Activated CD8-positive, alpha-beta memory T cell treated with anti-CD3 and anti-CD28 coated beads, Interleukin-2, amount 50 U/mL, for 1 hour (primary cell): ENCODE data around the gene JOSD2.

Experiments
- DNase-seq: peaks from one replicate; pipeline ENCODE4 v3.0.0-alpha.2; 2020; ENCODE audit errors: extremely low read depth

Gene JOSD2

DNA sequence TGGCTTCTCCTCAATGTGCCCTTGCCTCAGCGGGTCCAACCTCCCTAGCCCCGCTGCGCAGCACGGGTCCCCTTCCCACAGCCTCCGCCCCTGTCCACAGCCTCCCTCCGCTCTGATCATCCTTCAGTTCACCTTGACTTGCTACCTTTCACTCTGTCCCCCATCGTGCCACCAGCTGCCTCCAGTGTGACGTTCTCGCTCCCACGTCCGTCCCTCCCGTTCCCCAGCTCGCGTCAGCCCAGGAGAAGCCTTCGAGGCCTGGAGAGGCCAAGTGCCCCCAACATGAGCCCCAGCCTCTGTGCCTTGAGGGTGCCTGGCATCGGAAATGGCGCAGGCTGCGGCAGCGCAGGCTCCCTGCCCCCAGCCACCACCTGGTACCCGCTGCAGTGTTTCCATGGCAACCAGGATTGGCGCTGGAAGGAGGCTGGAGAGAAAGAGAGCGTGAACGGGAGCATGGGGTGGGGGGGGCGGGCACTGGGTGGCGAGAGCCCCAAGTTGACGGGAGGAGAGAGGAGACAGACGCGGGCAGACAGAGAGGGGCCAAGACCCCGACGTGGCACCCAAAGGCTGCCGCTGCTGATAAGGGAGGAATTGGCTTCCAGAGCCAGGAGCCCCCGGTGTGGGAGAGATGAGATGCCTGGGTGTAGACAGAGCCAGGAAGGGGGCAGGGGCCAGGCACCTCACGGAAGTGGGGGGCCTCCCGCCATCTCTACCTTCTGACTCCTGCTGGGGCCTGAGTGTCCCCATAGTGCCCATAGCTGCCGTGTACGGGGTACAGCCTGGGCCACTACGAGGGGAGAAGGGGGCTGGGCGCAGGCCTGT is 3.6 kb upstream of the JOSD2 start:
- no peak for DNase-seq

DNA sequence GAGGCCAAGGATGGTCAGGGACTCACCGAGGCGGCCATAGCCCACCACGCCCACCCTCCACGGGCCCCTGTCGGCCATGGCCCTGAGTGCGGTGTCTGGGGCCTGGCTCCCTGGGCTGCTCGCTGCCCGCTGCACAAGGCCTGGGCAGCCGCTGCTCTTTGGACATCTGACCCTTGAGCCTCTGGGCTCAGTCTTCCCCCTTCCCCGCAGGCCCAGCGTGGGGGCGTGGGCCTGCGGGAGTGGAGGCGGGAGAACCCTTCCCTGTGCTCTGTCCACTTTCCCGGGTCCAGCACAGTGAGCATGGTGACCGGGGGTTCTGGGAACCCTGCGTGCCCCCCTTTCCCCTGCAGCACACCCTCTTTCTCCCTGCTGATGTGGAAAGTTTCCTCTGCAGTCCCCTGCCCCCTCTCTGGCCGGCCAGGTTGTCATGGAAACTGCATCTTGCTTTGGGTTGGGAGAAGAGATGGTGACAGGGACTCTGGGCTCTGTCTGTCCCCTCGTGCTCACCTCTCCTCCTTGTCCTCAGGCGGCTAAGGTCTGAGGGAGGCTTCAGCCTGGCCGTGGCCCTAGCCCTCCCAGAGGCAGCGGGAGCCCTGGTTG is 2.9 kb upstream of the JOSD2 start, which contains the start of gene ASPDH:
TSS of gene ASPDH (minus strand) at position 168 of the 600 bp plus-strand sequence. CDS start at position 78, 90 bp downstream.
- DNase-seq, result no peak

DNA sequence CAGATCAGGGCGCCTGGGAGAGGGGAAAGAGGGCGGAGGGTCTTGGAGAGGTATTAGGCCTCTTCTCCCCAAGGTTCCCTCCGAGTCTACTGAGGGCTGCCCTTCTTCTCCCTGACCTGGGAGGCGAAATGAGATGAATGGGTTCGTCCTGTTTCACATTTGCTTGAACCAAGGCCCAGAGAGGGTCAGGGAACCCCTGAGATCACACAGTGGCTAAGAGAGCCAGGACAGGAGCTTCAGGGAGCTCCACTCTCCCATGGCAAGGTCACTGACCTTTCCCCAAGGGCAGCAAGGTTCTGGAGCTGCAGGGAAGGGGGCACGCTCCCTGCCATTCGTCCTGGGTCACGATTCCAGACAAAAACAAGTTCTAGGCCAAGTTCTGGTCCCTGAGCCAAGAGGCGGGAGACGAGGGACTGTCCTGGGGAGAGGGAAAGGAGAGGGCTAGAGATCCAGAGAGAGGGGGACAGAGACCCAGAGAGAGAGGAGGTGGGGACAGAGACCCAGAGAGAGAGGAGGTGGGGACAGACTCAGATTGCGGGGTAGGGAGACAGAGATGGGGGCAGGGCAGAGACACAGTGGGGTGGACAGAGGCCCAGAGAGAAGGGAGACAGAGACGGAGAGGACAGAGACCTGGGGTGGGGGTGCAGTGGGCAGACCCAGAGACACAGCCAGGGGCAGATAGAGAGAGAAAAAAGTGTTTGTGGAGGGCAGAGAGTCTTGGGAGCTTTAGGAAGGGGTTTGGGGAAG is 2.2 kb upstream of the JOSD2 start:
- DNase-seq, result no peak

DNA sequence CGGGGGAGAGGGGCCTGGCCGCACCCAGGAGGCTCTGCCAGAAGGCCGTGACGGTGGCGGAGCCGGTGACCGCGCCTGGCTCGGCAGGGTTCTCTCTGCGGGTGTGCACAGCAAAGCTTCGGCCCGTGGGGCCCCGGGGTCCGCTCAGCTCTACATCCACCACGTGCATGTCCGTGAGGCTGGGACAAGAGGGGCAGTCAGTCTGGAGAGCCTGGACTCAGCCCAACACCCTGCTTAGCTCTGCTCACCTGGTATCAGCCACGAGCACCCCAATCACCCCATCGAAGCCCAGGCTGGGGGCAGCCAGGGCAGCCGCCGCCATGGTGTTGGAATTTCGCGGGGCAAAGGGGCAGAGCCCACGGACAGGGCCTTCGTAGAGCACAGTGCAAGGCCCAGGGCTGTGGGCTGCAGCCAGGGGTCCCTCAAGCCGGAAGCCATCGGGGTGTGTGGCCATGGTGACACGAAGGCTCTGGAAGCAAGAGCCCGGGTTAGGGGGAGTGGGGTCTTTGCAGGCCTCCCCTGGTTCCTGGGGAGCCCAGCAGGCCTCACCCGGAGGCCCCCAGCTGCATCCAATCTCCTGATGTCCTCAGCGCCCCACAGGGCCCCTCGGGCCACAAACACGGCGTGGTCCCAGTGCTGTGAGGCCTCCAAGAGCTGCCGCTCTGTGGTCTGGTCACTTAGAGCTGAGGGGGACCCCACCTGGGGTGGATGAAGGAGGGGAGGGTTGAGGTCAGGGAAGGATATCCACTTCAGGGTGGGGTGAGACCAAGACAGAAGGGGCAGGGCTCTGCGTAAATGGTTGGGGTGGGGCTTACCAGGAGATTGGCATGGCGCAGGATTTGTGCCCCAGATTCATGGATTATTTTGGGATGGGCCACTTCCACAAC is 1.4 kb upstream of the JOSD2 start:
- DNase-seq, result no peak

DNA sequence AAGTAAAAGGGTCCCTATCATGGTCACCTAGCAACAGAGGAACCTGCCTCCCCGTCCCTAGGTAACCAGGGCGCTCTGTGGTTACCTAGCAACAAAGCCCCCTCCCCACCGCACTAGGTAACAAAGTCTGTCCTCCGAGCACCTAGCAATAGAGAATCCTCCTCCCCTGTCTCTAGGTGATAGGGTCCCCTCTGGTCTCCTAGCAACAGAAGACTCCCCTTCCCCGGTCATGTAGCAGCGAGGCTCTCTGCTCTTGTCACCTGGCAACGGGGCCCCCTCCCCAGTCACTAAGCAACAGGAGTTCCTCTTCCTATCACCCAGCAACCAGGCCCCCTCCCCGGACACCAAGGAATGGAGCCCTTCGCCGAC is 307 bp downstream of the JOSD2 start:
- DNase-seq, result no peak

DNA sequence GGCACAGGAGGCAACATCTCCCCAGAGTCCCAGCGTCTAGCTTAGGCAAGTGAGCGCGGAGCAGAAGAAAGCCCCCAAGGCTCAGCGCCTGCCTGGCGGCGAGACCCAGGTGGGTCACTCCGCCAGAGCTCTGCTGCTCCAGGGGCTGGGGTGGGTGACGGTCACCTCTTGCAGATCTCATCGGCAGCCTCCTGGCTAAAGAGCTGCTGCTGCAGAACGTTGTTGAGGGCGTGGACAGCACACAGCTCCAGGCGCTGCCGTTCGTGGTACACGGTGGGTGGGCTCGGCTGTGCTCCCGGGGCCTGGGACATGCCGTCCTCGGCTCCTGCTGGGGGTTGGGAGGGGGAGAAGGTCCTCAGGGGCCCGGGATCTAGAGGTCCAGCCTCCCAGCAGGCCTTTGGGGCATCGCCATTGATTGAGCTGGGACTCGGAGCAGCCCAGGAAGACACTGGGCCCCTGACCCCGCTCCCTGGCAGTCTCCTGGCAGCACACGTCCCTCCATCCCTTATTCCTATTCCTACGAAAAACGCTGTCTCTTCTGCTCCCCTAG is 795 bp downstream of the JOSD2 start:
- no peak for DNase-seq

DNA sequence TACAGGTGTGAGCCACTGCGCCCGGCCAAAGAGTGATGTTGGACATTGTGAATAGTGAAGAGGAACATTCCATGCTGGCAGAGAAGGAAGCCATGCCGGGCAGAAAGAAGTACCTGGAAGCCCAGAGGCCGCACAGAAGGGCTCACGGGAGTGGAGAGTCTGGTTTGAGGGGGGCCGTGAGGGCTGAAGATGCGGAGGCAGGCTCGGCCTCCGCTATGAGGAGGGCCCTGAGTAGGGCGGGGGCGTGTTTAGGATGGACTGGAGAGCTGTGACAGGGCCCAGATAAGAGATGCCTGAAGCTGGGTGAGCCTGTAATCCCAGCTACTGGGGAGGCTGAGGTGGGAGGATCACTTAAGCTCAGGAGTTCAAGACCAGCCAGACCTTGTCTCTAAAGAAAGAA is 1.6 kb downstream of the JOSD2 start:
- DNase-seq, result no peak

DNA sequence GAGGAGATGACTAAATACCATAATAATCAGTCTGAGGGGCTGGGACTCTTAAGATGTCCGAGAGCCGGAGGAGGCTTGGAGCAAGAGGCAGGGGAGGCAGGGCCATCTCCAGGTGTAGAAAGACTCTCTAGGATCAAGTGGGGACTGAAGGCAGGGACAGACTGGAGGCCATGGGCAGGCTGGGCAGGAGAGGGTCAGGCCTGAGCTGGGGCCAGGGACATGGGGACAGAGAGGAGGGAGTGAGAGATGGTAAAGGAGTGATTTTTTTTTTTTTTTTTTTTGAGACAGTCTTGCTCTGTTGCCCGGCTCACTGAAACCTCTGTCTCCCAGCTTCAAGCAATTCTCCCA is 2.2 kb downstream of the JOSD2 start:
- DNase-seq, result no peak

DNA sequence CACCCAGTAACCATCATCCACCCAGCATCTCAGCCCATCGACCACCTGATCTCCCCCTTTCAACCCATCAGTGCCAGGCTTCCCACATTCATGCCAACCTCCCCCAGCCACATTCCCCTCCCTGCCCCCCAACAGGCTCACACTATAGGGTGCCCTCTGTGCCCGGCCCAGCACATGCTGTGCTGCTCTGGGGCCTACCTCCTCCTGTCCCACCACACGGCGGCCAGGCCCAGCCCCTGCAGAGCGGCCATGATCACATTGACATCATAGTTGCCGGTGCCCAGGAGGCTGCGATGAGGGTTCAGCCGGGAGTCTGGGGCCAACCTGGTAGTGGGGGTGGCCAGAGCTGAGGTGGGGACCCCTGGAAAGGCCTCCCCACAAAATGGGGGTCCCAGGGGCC is 3.6 kb downstream of the JOSD2 start:
- DNase-seq, result no peak

DNA sequence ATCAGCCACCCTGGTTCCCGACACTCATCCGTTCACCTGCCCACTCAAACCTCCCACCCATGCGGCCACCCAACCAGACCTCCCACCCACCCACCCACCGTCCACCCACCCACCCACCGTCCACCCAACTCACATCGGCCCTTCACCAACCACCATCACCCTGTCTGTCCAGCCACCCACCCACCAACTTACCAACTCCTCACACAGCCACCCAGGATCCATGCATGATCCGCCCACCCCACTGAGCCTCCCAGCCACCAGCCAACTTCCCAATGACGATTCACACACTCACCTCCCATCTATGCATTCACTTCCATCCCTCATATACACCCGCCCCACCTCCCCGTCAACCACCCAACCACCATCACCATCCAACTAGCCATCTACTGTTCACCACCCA is 4.3 kb downstream of the JOSD2 start:
- no peak for DNase-seq

DNA sequence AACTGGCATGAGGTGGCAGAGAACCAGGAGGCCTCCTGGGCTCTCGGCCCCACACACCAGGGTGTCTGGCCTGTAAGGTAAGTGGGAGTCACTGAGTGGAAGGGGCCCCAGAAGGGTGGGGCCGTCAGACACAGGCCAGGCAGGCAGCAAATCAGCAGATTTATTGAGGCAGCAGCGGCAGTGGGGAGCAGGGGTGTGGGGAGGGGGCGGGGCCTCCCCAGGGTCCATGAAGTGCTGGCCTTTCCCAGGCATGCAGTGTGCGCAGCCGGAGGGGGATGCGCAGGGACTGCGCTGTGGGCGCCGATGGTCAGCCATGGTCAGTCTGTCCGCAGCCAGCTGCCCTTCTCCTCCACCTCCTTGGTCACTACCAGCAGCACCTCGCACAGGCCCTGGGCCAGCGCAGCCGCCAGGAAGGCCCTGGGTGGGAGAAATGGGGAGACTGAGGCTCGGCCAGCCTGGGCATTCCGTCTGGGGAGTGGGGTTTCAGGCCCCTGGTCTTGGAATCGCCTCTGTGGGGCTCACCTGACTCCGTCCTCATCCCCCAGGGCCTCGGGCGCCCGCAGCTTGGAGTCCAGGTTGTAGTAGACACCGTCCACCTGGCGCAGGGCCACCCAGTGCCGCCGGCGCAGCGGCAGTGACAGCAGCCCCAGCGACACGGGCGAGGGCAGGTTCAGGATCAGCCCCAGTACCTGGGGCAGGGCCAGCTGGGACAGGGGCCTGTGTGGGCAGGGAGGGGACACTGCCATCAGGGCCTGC is 5.0 kb downstream of the JOSD2 start:
- DNase-seq, result no peak

DNA sequence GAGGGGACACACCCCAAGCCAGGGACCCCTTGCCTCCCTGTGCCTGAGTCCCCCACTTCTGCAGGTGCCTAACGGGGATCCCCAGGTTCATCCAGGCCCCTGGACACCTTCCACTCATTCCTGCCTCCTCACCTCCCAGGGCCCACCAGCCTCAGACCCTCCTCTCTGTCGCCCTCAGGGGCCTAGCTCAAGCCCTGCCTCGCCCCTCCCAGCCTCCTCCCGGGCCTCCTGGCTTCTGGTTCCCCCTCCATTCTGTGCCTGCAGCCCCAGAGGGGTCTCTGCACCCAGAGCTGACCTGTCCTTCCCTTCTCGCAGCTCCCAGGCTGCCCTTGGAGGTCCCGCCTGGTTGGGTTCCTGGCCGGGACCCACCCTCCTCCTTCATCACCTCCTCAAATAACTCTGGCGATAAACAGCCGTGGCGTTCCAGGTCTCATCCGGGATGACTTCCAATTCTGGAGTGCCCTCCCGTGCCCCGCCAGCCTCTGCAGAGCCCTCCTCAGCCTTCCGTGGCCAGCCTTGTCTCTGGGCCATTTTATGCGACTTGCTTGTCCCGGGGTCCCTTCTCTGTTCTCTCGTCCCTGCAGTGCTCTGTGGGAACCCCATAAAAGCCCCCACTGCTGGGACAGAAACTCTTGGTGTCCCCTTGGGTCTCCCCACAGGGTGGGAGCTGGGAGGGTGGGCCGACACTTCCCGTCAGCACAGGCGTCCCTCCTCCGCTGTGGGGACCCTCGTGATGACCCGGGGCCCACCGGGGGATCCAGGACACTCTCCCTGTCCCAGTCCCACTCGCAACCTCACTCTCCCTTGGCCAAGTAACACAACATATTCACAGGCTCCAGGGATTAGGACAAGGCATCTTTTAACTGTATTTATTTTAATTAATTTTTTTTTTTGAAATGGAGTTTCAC is 9.2 kb downstream of the JOSD2 start:
- DNase-seq, result no peak

DNA sequence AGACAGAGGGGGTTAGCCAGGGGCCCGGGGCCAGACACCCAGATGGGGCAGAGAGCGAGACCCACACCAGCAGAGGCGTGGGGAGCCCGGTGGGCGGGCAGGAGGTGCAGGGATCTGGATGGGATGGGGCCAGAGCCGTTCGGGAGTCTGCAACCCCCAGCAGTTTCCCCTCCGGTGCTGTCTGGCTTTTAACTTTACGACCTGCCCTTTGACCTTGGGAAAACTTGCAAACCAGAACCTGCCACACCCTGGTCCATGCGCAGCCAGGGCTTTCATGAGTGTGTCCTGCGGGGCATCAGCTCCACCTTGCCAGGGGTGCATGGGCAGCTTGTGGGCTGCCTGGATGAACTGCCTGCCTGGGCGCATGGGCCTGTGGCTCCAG is 9.8 kb downstream of the JOSD2 start:
- DNase-seq, result no peak

DNA sequence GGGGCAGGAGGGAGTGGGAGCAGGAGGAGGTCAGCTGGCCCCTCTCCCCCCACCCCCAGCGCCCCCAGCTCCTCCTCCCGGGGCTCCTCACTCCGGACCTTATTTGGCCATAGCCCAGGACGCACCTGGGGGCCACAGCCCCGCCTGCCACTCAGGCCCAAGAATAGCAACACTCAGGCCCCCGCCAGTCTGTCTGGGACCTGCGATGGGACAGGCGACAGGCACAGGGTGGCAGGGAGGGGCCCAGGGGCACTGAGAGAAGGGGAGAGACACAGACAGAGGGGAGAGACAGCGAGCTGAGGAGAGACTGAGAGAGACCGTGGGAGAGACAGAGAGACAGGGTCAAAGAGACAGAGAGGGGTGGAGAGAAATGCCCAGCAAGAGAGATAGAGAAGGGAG is 10.2 kb downstream of the JOSD2 start:
- DNase-seq, result no peak

DNA sequence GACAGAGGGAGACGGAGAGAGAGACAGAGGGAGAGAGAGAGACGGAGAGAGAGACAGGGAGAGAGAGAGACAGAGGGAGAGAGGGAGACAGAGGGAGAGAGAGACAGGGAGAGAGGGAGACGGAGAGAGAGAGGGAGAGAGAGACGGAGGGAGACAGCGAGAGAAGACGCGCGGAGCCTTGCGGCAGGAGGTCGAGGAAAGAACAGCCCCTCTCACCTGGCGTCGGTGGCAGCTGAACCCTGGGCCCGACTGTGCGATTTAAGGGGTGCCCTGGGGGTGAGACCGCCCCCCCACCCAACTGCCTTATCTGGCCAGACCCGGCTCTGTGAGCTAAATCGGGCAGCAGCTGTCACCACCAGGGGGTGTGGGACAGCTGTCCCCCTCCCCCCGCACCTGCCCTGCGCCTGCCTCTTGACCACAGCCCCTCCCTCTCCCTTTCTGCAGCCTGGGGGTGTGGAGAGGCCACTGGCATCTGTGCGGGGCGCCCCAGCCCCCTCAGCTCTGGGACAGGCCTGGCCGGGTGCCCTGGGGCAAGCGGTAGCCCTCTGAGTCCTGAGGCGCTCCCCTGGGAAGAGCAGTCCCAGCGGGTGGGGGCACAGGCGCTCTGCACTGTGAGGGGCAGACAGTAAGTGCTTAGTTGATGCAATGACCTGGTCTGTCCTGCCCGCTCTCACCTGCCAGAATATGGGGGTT is 10.8 kb downstream of the JOSD2 start:
- no peak for DNase-seq

DNA sequence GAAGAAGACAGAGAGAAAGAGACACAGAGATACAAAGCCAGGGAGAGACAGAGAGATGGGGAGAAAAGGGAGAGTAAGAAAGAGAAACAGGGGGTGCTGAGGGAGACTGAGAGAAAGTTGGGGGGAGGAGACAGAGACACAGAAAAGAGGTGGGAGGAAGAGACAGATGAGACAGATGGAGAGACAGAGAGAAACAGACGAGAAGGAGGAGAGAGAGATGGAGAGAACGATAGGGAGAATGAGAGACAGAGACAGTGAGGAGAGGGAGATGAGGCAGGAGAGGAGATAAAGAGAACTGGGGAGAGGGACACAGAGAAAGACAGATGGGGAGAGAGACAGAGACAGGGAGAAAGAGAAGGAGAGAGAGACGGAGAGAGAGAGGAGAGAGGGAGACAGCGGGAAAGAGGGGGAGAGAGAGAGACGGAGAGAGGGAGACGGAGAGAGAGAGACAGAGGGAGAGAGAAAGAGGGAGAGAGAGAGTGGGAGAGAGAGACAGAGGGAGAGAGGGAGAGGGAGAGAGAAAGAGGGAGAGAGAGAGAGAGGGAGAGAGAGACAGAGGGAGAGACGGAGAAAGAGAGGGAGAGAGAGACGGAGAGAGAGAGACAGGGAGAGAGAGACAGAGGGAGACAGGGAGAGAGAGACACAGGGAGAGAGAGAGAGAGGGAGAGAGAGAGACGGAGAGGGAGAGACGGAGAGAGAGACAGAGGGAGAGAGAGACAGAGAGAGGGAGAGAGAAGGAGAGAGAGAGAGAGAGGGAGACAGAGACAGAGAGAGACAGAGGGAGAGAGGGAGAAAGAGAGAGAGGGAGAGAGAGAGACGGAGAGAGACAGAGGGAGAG is 12.6 kb downstream of the JOSD2 start:
- no peak for DNase-seq

DNA sequence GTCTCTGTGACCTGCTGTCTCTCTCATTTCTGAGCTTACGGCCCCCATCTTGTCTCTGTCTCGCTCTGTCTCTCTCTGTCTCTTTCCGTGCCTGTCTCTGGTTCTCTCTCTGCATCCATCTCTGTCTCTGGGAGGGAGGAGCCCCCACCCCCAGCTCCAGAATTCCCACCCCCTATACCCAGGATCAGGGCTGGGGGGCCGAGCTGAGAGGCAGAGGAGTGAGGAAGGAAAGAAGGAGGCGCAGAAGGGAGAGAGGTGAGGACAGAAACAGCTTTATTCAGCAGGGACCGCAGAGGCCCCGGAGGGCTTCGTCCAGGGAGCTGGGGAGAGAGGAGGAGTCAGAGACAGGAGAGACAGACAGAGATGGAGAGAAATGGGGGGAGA is 14.0 kb downstream of the JOSD2 start:
- no peak for DNase-seq
